Thyroid gland (tissue), 4 donors: Measurements from ENCODE around the gene MCOLN2.

ENCODE experiments used
- CTCF ChIP-seq, 6 experiments: fragments of 200-600 bp in 3 of 6; fragments of 450-650 bp in 3 of 6; sonication (generic) in 3 of 6; IDR thresholded peaks; one replicate each; pipeline ENCODE4 v1.5.1; 2016 to 2019; ENCODE audit warnings: antibody characterized with exemption in 6 of 6, mild to moderate bottlenecking in 2 of 6, inconsistent platforms in 1 of 6, moderate library complexity in 1 of 6
- POLR2A ChIP-seq, 2 donors: fragments of 450-650 bp; IDR thresholded peaks; one replicate each; pipeline ENCODE4 v1.6.1; 2017; ENCODE audit warnings: antibody characterized with exemption in 2 of 2, mild to moderate bottlenecking in 2 of 2, moderate library complexity in 1 of 2

GRCh38 chr1:84939761-84940160 is 57.2 kb downstream of the MCOLN2 start:
- TF ChIP-seq POLR2A (IDR thresholded peaks at IDR 0.05) (no peak), CTCF (IDR thresholded peaks at IDR 0.05) (no peak)
